MM.1S (cell line): ENCODE measurements around the gene ARPP19.

ENCODE experiments used
- DNase-seq: peaks from one replicate; pipeline ENCODE4 v3.0.0-alpha.2; 2015
- H2AFZ ChIP-seq: fragments of 300-600 bp; sonication (generic); 2 replicates; pipeline ENCODE4 v1.6.0; 2016; ENCODE audit warnings: antibody characterized with exemption, low read length
- H3F3A ChIP-seq: fragments of 300-600 bp; sonication (generic); 2 replicates; pipeline ENCODE4 v1.6.1; 2016; ENCODE audit warnings: mild to moderate bottlenecking, antibody characterized with exemption, low read length, moderate library complexity, mixed read lengths; ENCODE audit not compliant: insufficient read depth
- H3K27ac ChIP-seq: fragments of 300-600 bp; sonication (generic); 2 replicates; pipeline ENCODE4 v1.5.1; 2016; ENCODE audit warnings: mild to moderate bottlenecking, low read length
- H3K27me3 ChIP-seq: fragments of 300-600 bp; sonication (generic); replicated peaks from 2 replicates; pipeline ENCODE4 v1.6.0; 2016; ENCODE audit warnings: low read length; ENCODE audit not compliant: insufficient read depth
- H3K36me3 ChIP-seq: fragments of 300-600 bp; sonication (generic); replicated peaks from 2 replicates; pipeline ENCODE4 v1.6.1; 2016; ENCODE audit warnings: mild to moderate bottlenecking, low read length, mixed read lengths; ENCODE audit not compliant: insufficient read depth
- H3K4me1 ChIP-seq: fragments of 300-600 bp; sonication (generic); 2 replicates; pipeline ENCODE4 v1.6.1; 2016; ENCODE audit warnings: low read length, mixed read lengths
- H3K4me2 ChIP-seq: fragments of 300-600 bp; sonication (generic); 2 replicates; pipeline ENCODE4 v1.6.0; 2016; ENCODE audit warnings: low read depth, low read length
- H3K4me3 ChIP-seq: fragments of 300-600 bp; sonication (generic); 2 replicates; pipeline ENCODE4 v1.5.1; 2016; ENCODE audit warnings: low read length, mixed read lengths
- H3K79me2 ChIP-seq: fragments of 300-600 bp; sonication (generic); 2 replicates; pipeline ENCODE4 v1.6.1; 2016; ENCODE audit warnings: mixed run types, low read length, mixed read lengths
- H3K9ac ChIP-seq: fragments of 300-600 bp; sonication (generic); 2 replicates; pipeline ENCODE4 v1.6.1; 2016; ENCODE audit warnings: low read length, mixed read lengths
- H3K9me2 ChIP-seq: fragments of 300-600 bp; sonication (generic); replicated peaks from 2 replicates; pipeline ENCODE4 v1.6.1; 2016; ENCODE audit warnings: mild to moderate bottlenecking, low read length, mixed read lengths; ENCODE audit not compliant: insufficient read depth
- H3K9me3 ChIP-seq: fragments of 300-600 bp; sonication (generic); replicated peaks from 2 replicates; pipeline ENCODE4 v1.6.1; 2016; ENCODE audit warnings: mild to moderate bottlenecking, low read length, mixed read lengths; ENCODE audit not compliant: insufficient read depth
- H4K20me1 ChIP-seq: fragments of 300-600 bp; sonication (generic); 2 replicates; pipeline ENCODE4 v1.6.1; 2016; ENCODE audit warnings: mild to moderate bottlenecking, low read length, moderate library complexity, mixed read lengths; ENCODE audit not compliant: insufficient read depth
- CTCF ChIP-seq: fragments of 300-600 bp; sonication (generic); IDR thresholded peaks from 2 replicates; pipeline ENCODE4 v1.5.1; 2016; ENCODE audit warnings: antibody characterized with exemption, low read length, mixed read lengths
- EZH2 ChIP-seq: fragments of 300-600 bp; sonication (generic); optimal IDR thresholded peaks from 2 replicates; pipeline ENCODE3; 2017; ENCODE audit warnings: low read depth, mild to moderate bottlenecking, antibody characterized with exemption, low read length, mixed read lengths
- EZH2phosphoT487 ChIP-seq: fragments of 300-600 bp; sonication (generic); IDR thresholded peaks from 2 replicates; pipeline ENCODE4 v1.6.1; 2018; ENCODE audit warnings: antibody characterized with exemption, low read length

ARPP19 gene

GRCh38 chr15:52499506-52499905 is 69.3 kb downstream of the ARPP19 start:
- H3F3A ChIP-seq: peaks cover 12% of the 10 kb centered on the region
- no peak overlapping the region for H3K27ac ChIP-seq
- H3K9ac ChIP-seq: no peak overlapping the region
- no peak for DNase-seq
- no peaks in the 10 kb centered on the region for H4K20me1 ChIP-seq
- H3K4me1 ChIP-seq: peaks cover 30% of the 10 kb centered on the region
- no peaks in the 10 kb centered on the region for H3K27me3 ChIP-seq
- no peak overlapping the region for H3K4me2 ChIP-seq
- H3K79me2 ChIP-seq: peaks cover 99% of the 10 kb centered on the region
- H3K9me3 ChIP-seq: no peaks in the 10 kb centered on the region
- no peak overlapping the region for H2AFZ ChIP-seq
- H3K4me3 ChIP-seq: no peak overlapping the region
- TF ChIP-seq EZH2phosphoT487 (no peak), CTCF (no peak), EZH2 (no peak)
- H3K36me3 ChIP-seq: no peaks in the 10 kb centered on the region
- no peaks in the 10 kb centered on the region for H3K9me2 ChIP-seq

- no peaks in the 10 kb centered on the region for H3K9me3 ChIP-seq
- no peak for DNase-seq
These were observed 70.1 kb downstream of the ARPP19 start for GRCh38 chr15:52498706-52499105.

More at GRCh38 chr15:52498706-52499105, 70.1 kb downstream of the ARPP19 start:
- H4K20me1 ChIP-seq: no peaks in the 10 kb centered on the region
- no peaks in the 10 kb centered on the region for H3K9me2 ChIP-seq
- no peaks in the 10 kb centered on the region for H3K27me3 ChIP-seq
- H2AFZ ChIP-seq: no peak overlapping the region
- no peak overlapping the region for H3K4me2 ChIP-seq
- no peak overlapping the region for H3K27ac ChIP-seq
- TF ChIP-seq EZH2phosphoT487 (no peak), EZH2 (no peak)
- peaks cover 23% of the 10 kb centered on the region for H3K4me1 ChIP-seq
- no peak overlapping the region for H3K4me3 ChIP-seq
- no peak overlapping the region for H3K9ac ChIP-seq
- H3K79me2 ChIP-seq: peaks cover 99% of the 10 kb centered on the region
- no peaks in the 10 kb centered on the region for H3K36me3 ChIP-seq
- peaks cover 4% of the 10 kb centered on the region for H3F3A ChIP-seq
